KOPT-K1 (cell line): ENCODE data around the gene FFAR2.
"Not testable (repeated sequence)": the region's sequence is repeated elsewhere in the genome, so short reads cannot be mapped to it uniquely, and the experiment has no call there.

Experiments
- H3K27ac ChIP-seq: fragments of 200-600 bp; sonication (generic); 2 replicates; pipeline ENCODE4 v1.5.1; 2016; ENCODE audit warnings: antibody characterized with exemption, mild to moderate bottlenecking, low read depth, low read length; ENCODE audit not compliant: poor library complexity, severe bottlenecking
- H3K36me3 ChIP-seq: fragments of 200-600 bp; sonication (generic); 2 replicates; pipeline ENCODE4 v1.5.1; 2017; ENCODE audit warnings: antibody characterized with exemption, mild to moderate bottlenecking, low read length, moderate library complexity; ENCODE audit not compliant: insufficient read depth
- H3K9me3 ChIP-seq: fragments of 200-600 bp; sonication (generic); 2 replicates; pipeline ENCODE4 v1.5.1; 2017; ENCODE audit warnings: antibody characterized with exemption, low read length, mild to moderate bottlenecking; ENCODE audit not compliant: insufficient read depth, poor library complexity, severe bottlenecking

Gene FFAR2

GRCh38 chr19:35447606-35448469 lies at the start of gene FFAR2:
Gene FFAR2, plus strand, starts transcription at chr19:35448257. Its CDS starts 1,458 bp downstream, at chr19:35449715.
- H3K36me3 ChIP-seq, result no peaks in the 10 kb centered on the region
- H3K27ac ChIP-seq, result no peak within 1 kb of the TSS
- H3K9me3 ChIP-seq, result no peaks in the 10 kb centered on the region

GRCh38 chr19:35398570-35398969 lies 49.5 kb upstream of the FFAR2 start:
- no peaks in the 10 kb centered on the region for H3K36me3 ChIP-seq
- H3K9me3 ChIP-seq, result no peaks in the 10 kb centered on the region
- no peak overlapping the region for H3K27ac ChIP-seq

- Histone ChIP-seq H3K27ac (no peak overlapping the region), H3K9me3 (no peaks in the 10 kb centered on the region), H3K36me3 (no peaks in the 10 kb centered on the region)
Measured at GRCh38 chr19:35399231-35399630, 48.8 kb upstream of the FFAR2 start.

- no peak overlapping the region for H3K27ac ChIP-seq
- H3K36me3 ChIP-seq, result no peaks in the 10 kb centered on the region
- H3K9me3 ChIP-seq, result no peaks in the 10 kb centered on the region
Measured at GRCh38 chr19:35399948-35400772, 47.9 kb upstream of the FFAR2 start.

- H3K36me3 ChIP-seq, result no peaks in the 10 kb centered on the region
Measured at GRCh38 chr19:35400773-35401100, 47.3 kb upstream of the FFAR2 start.

GRCh38 chr19:35401416-35401815 lies 46.6 kb upstream of the FFAR2 start:
- H3K9me3 ChIP-seq, H3K27ac ChIP-seq, H3K36me3 ChIP-seq: not testable (repeated sequence)

More at GRCh38 chr19:35400773-35401100, 47.3 kb upstream of the FFAR2 start:
- H3K9me3 ChIP-seq, result no peaks in the 10 kb centered on the region
- no peak overlapping the region for H3K27ac ChIP-seq

GRCh38 chr19:35403116-35403760 lies 44.8 kb upstream of the FFAR2 start:
- Histone ChIP-seq H3K9me3 (no peaks in the 10 kb centered on the region), H3K27ac (no peak overlapping the region), H3K36me3 (no peaks in the 10 kb centered on the region)

- H3K27ac ChIP-seq, result no peak overlapping the region
- H3K36me3 ChIP-seq, result no peaks in the 10 kb centered on the region
- H3K9me3 ChIP-seq, result no peaks in the 10 kb centered on the region
Measured at GRCh38 chr19:35404879-35405622, 43.0 kb upstream of the FFAR2 start.

GRCh38 chr19:35407619-35408018 lies 40.4 kb upstream of the FFAR2 start:
- Histone ChIP-seq H3K27ac (no peak overlapping the region), H3K36me3 (no peaks in the 10 kb centered on the region)

GRCh38 chr19:35408284-35409171 lies 39.5 kb upstream of the FFAR2 start:
- Histone ChIP-seq H3K9me3 (no peaks in the 10 kb centered on the region), H3K27ac (no peak overlapping the region)

More at GRCh38 chr19:35407619-35408018, 40.4 kb upstream of the FFAR2 start:
- no peaks in the 10 kb centered on the region for H3K9me3 ChIP-seq

GRCh38 chr19:35409191-35409590 lies 38.9 kb upstream of the FFAR2 start:
- H3K27ac ChIP-seq, result no peak overlapping the region
- H3K9me3 ChIP-seq, result no peaks in the 10 kb centered on the region
- H3K36me3 ChIP-seq, result no peaks in the 10 kb centered on the region

More at GRCh38 chr19:35408284-35409171, 39.5 kb upstream of the FFAR2 start:
- no peaks in the 10 kb centered on the region for H3K36me3 ChIP-seq

GRCh38 chr19:35410487-35410886 lies 37.6 kb upstream of the FFAR2 start:
- Histone ChIP-seq H3K36me3 (no peaks in the 10 kb centered on the region), H3K27ac (no peak overlapping the region), H3K9me3 (no peaks in the 10 kb centered on the region)

GRCh38 chr19:35414442-35414841 lies 33.6 kb upstream of the FFAR2 start:
- H3K27ac ChIP-seq, result no peak overlapping the region

GRCh38 chr19:35416331-35416730 lies 31.7 kb upstream of the FFAR2 start:
- Histone ChIP-seq H3K9me3 (no peaks in the 10 kb centered on the region), H3K36me3 (no peaks in the 10 kb centered on the region), H3K27ac (no peak overlapping the region)

More at GRCh38 chr19:35414442-35414841, 33.6 kb upstream of the FFAR2 start:
- H3K9me3 ChIP-seq, result no peaks in the 10 kb centered on the region
- no peaks in the 10 kb centered on the region for H3K36me3 ChIP-seq
